ENCODE measurements around the gene ANO6.
"Not testable (repeated sequence)": the region's sequence is repeated elsewhere in the genome, so short reads cannot be mapped to it uniquely, and the experiment has no call there.

Gene ANO6, protein sequence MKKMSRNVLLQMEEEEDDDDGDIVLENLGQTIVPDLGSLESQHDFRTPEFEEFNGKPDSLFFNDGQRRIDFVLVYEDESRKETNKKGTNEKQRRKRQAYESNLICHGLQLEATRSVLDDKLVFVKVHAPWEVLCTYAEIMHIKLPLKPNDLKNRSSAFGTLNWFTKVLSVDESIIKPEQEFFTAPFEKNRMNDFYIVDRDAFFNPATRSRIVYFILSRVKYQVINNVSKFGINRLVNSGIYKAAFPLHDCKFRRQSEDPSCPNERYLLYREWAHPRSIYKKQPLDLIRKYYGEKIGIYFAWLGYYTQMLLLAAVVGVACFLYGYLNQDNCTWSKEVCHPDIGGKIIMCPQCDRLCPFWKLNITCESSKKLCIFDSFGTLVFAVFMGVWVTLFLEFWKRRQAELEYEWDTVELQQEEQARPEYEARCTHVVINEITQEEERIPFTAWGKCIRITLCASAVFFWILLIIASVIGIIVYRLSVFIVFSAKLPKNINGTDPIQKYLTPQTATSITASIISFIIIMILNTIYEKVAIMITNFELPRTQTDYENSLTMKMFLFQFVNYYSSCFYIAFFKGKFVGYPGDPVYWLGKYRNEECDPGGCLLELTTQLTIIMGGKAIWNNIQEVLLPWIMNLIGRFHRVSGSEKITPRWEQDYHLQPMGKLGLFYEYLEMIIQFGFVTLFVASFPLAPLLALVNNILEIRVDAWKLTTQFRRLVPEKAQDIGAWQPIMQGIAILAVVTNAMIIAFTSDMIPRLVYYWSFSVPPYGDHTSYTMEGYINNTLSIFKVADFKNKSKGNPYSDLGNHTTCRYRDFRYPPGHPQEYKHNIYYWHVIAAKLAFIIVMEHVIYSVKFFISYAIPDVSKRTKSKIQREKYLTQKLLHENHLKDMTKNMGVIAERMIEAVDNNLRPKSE

DNA sequence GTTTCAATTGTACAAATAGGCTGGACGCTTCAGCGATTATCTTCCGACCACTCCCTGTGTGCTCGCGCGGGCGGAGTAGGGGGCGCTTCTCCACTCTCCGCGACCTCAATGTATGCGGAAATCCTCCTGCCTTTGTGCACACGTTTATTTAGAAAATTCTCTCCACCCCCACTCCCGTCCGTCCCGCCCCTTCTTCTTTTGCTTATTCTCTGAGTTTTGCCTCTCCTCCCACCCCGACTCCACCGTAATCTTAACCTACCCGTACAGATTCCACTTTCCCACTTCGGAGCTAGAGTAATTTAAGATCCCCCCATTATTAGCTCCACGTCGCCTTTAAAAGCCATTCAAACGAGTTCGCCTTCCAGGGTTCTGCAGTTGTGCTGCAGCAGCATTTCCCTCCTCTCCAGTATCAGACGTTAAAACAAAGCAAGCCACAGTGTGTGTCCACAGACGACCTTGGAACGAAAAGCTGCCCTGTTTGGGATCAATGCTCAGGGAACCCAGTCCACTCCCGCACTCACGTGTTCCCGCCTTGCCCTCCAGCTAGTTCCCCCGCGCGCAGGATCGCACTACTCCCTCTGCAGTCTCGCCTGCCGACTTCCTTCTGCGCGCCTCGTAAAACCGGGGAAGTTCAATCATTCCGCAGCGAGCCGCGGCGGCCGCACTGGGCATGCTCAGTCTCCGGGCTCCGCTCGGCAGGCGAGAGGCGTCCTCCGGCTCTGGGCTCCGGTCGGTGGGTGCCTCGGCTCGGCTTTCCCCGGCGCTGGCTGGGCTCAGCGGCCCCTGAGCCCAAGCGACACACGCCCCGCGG lies at the start of gene ANO6:
TSS of gene ANO6 (plus strand) at position 677 of the 811 bp plus-strand sequence. CDS start 227 bp downstream, outside the sequence.
- intact Hi-C loops (cut with DNase I) = loop anchor here (5.0 to 10.0 kb wide), 2 partner anchors 89 to 512 kb away; partner anchors contain the start of gene ARID2
- peak; percentile 70 to 97 (median 81) for DNase-seq

DNA sequence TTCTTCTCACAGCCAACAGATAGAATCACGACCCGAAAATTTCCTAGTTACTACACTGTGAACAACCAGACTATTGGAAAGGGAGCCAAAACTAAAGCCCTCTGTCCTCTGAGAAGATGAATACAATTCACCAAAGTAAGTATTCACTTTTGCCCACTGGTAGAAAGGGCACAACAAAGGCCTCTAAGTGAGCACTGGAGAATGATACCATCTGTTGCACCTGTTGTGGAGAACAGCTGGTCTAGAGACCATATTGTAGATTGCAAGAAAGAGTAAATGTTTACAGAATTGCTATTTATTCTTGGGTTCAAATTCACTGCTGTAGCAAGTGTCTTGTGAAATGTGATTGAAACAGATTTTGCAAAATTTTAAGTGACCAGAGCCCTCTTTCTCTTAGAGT lies 46.9 kb upstream of the ANO6 start:
- intact Hi-C loops (cut with DNase I) = no loop called here
- no peak for DNase-seq

DNA sequence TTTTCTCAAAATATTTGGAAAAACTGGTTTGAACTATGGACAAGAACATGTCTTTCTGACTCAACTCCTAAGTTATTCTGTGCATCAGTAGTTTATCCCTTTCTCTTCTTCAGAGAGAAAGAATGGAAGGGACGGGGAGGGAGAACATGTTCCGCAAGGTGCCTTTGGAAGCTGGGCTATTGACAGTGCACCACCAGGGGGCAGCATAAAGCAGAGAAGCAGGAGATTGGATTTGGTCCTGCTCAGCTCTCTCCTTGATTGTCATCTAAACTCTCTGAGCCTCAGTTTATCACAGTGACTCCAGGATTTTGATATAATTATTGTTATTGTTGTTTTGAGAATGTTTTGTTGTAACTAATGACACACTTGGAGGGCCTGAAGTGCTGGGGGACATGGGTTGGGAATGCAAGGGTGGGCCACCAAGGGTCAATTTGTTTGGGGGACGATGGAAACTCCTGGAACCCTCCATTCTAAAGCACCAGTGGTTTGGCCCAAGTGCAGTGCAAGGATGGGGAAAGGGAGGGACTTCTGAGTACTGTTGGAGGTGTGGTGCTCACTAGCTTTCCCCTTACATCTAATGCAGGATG lies 45.3 kb upstream of the ANO6 start:
- intact Hi-C loops (cut with DNase I) = loop anchor here (5.0 kb wide), 1 partner anchor 217 kb away; no protein-coding TSS in a partner anchor
- peak in 9 of 10 donors; percentile 19 to 92 (median 70) for DNase-seq

DNA sequence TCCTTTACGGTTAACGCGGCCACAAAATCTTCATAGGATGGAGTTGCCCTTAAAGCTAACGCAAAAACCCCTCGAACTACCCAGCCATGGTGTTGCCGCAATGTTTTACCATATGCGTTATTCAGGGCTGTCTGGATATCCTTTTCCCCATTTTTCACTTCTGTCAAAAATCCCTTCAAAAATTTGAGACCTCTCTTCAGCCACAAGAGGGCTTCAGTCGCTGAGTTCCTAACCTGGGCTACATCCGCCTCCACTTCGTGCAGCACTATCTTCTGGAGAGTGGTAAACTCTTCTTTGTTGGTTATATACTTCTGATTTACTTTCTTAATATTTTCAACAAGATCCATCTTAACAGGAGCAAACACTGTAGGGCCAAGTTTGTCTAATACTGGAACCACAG lies 42.6 kb upstream of the ANO6 start:
- intact Hi-C loops (cut with DNase I) = loop anchor here (5.0 kb wide), 1 partner anchor 214 kb away; no protein-coding TSS in a partner anchor
- DNase-seq = not testable (repeated sequence)

DNA sequence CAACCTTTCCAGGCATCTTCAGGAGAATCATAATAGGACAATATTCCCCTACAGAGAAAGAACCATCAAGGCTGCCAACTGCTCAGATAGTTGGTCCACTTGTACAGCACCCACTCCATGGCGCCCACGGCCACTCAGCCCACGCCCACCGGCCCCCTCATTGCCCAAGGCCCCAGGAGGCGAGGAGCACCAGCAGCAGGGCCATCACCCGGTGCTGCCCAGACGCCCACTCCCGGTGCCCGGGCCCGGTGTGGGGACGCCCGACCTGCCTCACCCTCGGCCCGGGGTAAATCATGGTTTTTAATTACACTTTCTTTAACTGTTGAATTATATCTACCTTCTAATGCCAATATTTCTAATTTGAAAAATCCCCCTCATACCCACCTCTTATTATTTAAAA lies 41.3 kb upstream of the ANO6 start:
- peak in 1 of 10 donors; percentile 78 for DNase-seq
- intact Hi-C loops (cut with DNase I) = loop anchor here (5.0 kb wide), 1 partner anchor 213 kb away; no protein-coding TSS in a partner anchor

DNA sequence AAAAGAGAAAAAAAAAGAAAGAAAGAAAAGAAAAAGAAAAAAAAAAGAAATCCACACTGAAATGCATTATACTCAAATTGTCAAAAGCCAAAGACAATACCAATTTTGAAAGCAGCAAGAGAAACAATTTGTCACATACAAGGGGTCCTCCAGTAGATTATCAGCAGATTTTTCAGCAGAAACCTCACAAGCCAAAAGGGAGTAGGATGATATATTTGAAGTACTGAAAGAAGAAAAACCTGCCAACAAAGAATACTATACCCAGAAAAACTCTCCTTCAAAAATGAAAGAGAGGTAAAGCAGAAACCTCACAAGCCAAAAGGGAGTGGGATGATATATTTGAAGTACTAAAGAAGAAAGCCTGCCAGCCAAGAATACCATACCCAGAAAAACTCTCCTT lies 37.1 kb upstream of the ANO6 start:
- DNase-seq = no peak
- intact Hi-C loops (cut with DNase I) = no loop called here

DNA sequence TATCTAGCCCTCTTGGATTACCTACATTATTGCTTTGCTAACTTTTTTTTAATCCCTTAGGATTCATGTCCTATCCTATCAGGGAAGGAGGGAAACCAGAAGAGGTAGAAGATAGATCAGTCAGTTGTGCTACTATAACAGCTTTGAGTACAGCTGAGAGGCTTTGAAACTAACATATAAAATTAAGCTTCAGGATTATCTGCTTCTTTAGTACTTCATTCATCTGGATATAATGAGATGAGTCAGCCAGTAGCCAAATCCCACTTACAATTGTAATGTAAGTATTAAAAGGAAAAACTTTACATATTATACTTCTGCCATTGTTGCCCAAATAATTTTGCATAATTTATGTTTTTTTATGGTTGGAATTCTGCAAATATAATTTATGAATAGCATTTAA lies 33.4 kb upstream of the ANO6 start:
- no peak for DNase-seq
- intact Hi-C loops (cut with DNase I) = no loop called here

DNA sequence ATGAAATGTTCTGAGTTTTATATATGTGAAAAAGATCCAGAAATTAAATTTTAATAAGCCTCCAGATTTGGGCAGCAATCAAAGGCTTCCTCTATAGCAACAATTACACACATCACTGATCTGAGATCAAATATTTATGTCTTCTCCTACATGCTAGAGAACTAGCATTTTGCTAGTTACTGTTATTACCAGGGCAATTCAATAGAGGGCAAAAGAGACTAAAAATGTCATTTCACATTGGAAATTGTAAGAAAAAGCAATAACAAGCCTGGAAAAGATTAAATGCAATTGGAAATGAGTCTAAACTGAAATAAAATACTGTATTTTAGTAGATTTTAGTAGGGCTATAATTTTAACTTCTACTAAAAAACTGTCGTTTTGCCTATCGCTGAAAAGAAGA lies 32.6 kb upstream of the ANO6 start:
- no peak for DNase-seq
- intact Hi-C loops (cut with DNase I) = no loop called here

DNA sequence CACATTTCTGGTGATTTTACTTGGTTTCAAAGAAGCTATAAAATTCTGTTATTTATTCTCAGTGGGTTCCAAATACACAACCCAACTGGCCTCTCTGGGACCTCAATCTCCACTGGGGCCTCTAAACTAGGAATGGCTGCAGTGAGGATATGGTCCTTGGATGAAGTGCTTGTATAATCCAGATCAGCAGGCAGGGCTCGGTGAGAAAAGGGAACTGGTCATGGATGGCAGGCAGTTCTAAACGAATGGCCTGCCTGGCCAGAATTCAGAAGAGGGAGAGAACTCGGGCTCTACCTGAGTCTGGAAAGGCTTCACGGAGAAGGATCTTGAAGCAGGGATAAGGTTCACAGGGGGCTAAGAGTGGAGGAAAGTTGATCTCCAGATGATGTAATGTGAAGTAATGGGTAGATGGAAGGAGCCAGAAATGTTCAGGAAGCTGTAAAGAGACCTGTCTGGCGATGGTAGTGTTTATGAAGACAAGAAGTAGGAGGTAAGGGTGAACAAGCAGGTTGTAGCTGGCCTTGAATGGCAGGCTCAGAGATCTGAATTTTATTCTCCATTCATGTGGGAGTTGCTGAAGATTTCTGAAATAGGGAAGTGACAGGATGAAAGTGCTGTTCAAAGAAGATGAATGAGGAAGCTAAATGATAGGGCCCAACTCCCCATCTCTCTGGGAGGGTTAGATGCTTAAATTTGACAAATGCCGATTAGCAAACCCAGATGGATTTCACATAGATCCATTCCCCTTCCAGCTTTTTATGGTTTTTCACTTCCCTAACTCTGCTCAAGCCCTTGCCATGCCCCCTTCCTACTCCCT lies 31.5 kb upstream of the ANO6 start:
- DNase-seq = no peak
- intact Hi-C loops (cut with DNase I) = no loop called here

DNA sequence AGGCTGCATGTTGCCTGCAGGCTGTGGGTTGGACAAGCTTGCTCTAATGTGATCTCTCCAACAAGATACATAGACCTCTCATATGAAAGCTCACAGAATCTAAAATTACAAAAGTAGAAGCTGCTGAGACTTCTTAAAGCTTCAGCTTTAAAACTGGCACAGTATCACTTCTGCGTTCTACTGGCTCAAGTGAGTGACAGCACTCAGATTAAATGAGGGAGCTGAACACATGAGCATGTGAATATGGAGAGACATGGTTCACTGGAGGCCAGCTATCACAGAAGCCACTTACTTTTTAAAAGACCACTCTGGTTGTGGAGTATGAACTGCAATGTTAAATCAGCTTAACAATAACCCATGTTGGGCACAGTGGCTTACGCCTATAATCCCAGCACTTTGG lies 29.1 kb upstream of the ANO6 start:
- DNase-seq = no peak
- intact Hi-C loops (cut with DNase I) = no loop called here

DNA sequence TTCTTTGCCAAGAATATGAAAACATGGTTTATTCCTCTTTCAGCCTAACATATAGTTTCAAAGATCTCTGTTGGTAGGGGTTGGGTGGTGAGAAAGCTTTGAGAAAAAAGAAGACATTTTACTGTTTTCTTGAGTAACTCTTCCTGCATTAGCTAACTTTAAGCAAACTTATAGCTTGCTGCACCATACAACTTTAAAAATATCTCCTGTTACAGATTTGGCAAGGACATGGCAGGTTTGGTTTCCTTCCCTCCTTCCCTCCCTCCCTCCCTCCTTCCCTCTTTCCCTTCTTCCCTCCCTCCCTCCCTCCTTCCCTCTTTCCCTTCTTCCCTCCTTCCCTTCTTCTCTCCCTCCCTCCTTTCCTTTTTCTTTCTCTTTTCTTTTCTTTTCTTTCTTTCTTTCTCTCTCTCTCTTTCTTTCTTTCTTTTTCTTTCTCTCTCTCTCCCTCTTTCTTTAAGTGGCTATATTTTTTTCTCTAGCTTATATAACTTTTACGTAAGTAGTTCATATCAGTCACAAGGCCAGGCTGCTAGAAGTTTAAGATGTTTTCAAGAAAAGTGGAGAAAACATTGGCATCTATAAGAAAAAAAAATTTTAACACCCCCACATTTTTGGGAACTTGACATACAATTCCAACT lies 26.0 kb upstream of the ANO6 start:
- intact Hi-C loops (cut with DNase I) = no loop called here

DNA sequence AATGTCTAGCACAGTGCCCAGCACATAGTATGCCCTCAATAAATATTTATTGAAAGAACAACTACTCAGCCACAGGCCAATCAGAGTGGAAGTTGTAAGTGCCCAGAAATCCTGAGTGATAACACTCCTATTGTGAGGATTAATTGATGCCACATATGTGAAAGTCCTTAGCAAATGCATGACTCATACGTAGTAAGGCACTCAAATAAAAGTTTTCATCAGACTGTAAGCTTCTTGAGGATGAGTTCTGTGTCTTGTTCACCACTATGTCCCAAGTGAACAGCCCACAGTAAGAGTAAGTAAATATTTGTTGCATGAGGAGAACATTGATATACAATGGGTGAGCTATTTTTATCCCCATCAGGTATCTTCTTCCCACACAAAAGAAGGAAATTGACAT lies 24.7 kb upstream of the ANO6 start:
- intact Hi-C loops (cut with DNase I) = no loop called here
- DNase-seq = no peak

More for the DNA sequence above, 26.0 kb upstream of the ANO6 start:
- no peak for DNase-seq

DNA sequence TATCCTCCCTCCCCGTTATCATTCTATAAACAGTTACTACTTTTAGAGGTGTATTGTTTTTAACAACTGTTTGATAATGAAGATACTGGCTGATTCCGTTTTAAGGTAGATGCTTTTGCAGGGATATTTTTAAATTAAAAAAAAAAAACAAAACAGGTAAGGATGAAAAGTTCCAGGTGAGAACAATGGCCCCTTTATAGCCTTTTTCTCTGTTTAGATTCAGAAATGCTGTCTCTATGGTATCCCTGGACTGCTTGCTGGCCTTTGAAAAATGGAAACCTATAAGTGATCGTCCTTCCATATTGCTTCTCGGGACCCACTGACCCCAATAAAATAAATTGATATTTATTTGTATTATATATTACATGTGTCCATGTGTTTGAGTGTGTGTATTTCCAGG lies 23.2 kb upstream of the ANO6 start:
- no peak for DNase-seq
- intact Hi-C loops (cut with DNase I) = no loop called here

DNA sequence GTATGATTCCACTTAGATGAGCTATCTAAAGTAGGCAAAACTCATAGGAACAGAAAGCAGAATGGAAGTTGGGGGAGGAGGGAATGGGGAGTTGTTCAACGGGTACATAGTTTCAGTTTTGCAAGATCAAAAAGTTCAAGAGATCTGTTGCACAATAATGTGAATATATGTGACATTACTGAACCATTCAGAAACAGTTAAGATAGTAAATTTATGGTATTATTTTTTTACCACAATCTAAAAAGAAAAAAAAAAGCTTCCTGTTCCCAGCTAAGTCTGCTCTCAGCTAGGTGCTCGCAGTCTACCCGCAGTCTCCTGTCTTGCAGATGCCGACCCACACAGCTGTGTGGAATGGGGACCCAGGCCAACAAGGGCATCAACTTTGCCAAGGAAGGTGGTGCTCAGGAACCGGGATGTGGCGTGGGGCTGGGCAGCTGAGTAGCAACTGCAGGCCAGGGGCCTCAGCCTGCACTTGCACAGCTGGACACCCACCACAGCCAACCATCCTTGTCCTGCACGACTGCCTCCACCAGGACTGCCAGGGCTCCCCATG lies 15.3 kb upstream of the ANO6 start:
- intact Hi-C loops (cut with DNase I) = no loop called here
- no peak for DNase-seq

DNA sequence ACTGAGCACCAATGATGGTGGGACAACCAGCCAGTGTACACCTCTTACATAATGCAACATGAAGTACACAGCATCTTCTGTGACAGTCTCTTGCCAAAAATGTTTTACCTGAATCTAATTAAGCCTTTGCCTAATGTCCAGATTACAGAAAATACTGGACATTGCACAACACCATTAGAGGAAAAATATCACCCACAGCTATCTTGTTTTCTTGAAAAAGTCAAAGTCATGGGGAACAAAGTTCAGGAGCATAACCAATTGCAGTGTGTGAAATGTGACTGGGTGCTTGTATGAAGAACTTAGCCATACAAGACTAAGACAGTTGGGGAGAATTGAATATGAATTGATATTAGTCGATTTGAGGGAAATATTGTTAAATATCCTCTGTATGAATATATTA lies 12.1 kb upstream of the ANO6 start:
- no peak for DNase-seq
- intact Hi-C loops (cut with DNase I) = no loop called here

DNA sequence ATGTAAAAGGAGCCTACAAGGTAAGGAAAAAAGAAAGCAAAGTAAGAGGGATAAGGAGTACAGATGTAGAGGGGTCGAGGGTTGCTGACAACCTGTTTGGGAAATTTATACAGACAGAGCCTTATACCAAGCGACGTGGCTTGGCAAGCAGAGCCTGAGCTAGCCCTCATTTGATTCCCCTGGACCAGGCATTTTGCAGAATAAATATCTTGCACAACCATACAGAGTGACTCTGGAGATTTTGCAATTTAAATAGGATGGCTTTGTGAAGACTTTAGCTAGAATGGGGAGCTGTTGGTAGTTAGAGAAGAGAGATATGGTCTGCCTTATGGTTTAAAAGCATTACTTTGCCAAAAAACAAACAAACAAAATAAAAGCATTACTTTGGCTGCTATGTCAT lies 11.1 kb upstream of the ANO6 start:
- intact Hi-C loops (cut with DNase I) = no loop called here
- no peak for DNase-seq

DNA sequence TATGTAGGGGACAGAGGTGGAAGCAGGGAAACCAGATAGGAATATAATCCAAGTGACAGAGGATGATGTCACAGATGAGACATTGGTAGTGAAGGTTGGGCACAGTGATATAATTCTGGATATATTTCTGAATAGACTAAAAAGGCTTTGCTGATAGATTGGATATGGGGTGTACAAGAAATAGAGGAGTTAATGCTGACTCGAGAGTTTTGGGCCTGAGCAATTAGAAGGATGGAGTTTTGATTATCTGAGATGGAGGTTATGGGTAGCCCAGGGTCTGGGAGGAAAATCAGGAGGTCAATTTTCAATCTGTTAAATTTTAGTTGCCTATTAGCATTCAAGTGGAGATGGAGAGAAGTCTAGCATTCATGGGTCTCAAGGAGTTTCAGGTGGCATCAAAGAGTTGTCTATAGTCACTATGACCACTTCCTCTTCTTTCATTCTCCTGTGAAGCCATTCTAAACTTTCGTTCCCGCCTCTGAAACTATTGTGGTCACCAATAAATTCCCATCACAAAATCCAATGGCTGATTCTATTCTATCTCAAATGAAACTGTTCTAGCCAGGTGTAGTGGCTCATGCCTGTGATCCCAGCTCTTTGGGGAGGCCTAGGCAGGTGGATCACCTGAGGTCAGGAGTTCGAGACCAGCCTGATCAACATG lies 10.6 kb upstream of the ANO6 start:
- intact Hi-C loops (cut with DNase I) = no loop called here

More for the DNA sequence above, 10.6 kb upstream of the ANO6 start:
- no peak for DNase-seq

Measured in posterior cingulate gyrus (tissue), 11 donors.